NB4 (cell line): ENCODE results near the gene FGD2.

Experiments
- CTCF ChIP-seq: IDR thresholded peaks from one replicate; pipeline ENCODE4 v1.5.1; 2012; ENCODE audit warnings: low read depth, low read length
- POLR2A ChIP-seq: IDR thresholded peaks from 2 replicates; pipeline ENCODE4 v1.6.1; 2011; ENCODE audit warnings: mild to moderate bottlenecking; ENCODE audit not compliant: insufficient read length; ENCODE audit errors: extremely low read depth

GRCh38 chr6:37057128-37057471 lies 51.6 kb downstream of the FGD2 start:
- TF ChIP-seq CTCF (no peak), POLR2A (no peak)
